GM19351 (cell line): Measurements from ENCODE around the gene VWA5B1.
"Not testable (repeated sequence)": the region's sequence is repeated elsewhere in the genome, so short reads cannot be mapped to it uniquely, and the experiment has no call there.

ENCODE experiments used
- ATAC-seq: cut with Tn5 transposase; IDR thresholded peaks from one replicate; pipeline ENCODE4 v1.9.1; 2021; ENCODE audit warnings: mild to moderate bottlenecking, moderate library complexity; ENCODE audit not compliant: unreplicated experiment

The VWA5B1 gene

GRCh38 chr1:20290624-20291597 lies at the start of gene VWA5B1:
VWA5B1 (plus strand) TSS chr1:20290875; CDS start chr1:20310602, 19,727 bp downstream.
- ATAC-seq = no peak

GRCh38 chr1:20242890-20243479 lies 47.7 kb upstream of the VWA5B1 start:
- no peak for ATAC-seq

- ATAC-seq = no peak
Observed at GRCh38 chr1:20248971-20249612, 41.6 kb upstream of the VWA5B1 start.

GRCh38 chr1:20250340-20250989 lies 40.2 kb upstream of the VWA5B1 start:
- no peak for ATAC-seq

GRCh38 chr1:20252587-20252986 lies 38.1 kb upstream of the VWA5B1 start:
- no peak for ATAC-seq

- ATAC-seq = no peak
Observed at GRCh38 chr1:20255666-20256065, 35.0 kb upstream of the VWA5B1 start.

- no peak for ATAC-seq
Observed at GRCh38 chr1:20259646-20260045, 31.0 kb upstream of the VWA5B1 start.

- ATAC-seq = no peak
Observed at GRCh38 chr1:20261095-20261494, 29.6 kb upstream of the VWA5B1 start.

GRCh38 chr1:20262810-20263534 lies 27.7 kb upstream of the VWA5B1 start:
- ATAC-seq = no peak

GRCh38 chr1:20265250-20265649 lies 25.4 kb upstream of the VWA5B1 start:
- no peak for ATAC-seq

GRCh38 chr1:20266141-20266540 lies 24.5 kb upstream of the VWA5B1 start:
- ATAC-seq = no peak

- no peak for ATAC-seq
Observed at GRCh38 chr1:20266642-20267041, 24.0 kb upstream of the VWA5B1 start.

- no peak for ATAC-seq
Observed at GRCh38 chr1:20271498-20272400, 18.9 kb upstream of the VWA5B1 start.

- not testable (repeated sequence) for ATAC-seq
Observed at GRCh38 chr1:20273716-20274115, 17.0 kb upstream of the VWA5B1 start.

GRCh38 chr1:20275319-20275925 lies 15.3 kb upstream of the VWA5B1 start:
- ATAC-seq = no peak

GRCh38 chr1:20276485-20277159 lies 14.1 kb upstream of the VWA5B1 start:
- no peak for ATAC-seq

- ATAC-seq = no peak
Observed at GRCh38 chr1:20278692-20279130, 12.0 kb upstream of the VWA5B1 start.

GRCh38 chr1:20279509-20279908 lies 11.2 kb upstream of the VWA5B1 start:
- no peak for ATAC-seq
